T-helper 1 cell treated with Interleukin-12 subunit alpha and Interleukin-12 subunit beta and Interleukin-4 antibody, amounts not matched to agents 30 μg/mL and 1 μg/mL, for 36 hours (primary cell): ENCODE data around the gene GINS1.

ENCODE experiments used
- H3K27ac Mint-ChIP-seq: one replicate; pipeline ENCODE4 v1.8.0; 2021; ENCODE audit warnings: mild to moderate bottlenecking, mixed read lengths
- H3K27me3 Mint-ChIP-seq: one replicate; pipeline ENCODE4 v1.8.0; 2021; ENCODE audit warnings: low read depth, mixed read lengths
- H3K36me3 Mint-ChIP-seq: one replicate; pipeline ENCODE4 v1.8.0; 2021; ENCODE audit warnings: low read depth, mixed read lengths
- H3K4me1 Mint-ChIP-seq: one replicate; pipeline ENCODE4 v1.8.0; 2021; ENCODE audit warnings: low read depth, mixed read lengths
- H3K4me3 Mint-ChIP-seq: one replicate; pipeline ENCODE4 v1.8.0; 2021; ENCODE audit warnings: mild to moderate bottlenecking, moderate library complexity, mixed read lengths
- H3K9me3 Mint-ChIP-seq: one replicate; pipeline ENCODE4 v1.8.0; 2021; ENCODE audit warnings: mixed read lengths

The GINS1 gene

GRCh38 chr20:25483431-25484132 is 76.1 kb downstream of the GINS1 start:
- Mint-ChIP-seq H3K36me3 (no peaks in the 10 kb centered on the region), H3K9me3 (no peaks in the 10 kb centered on the region), H3K27ac (no peak overlapping the region), H3K4me3 (no peak overlapping the region), H3K4me1 (peaks cover 19% of the 10 kb centered on the region), H3K27me3 (peaks cover 4% of the 10 kb centered on the region)

GRCh38 chr20:25484224-25484846 is 76.9 kb downstream of the GINS1 start:
- Mint-ChIP-seq H3K4me3 (no peak overlapping the region), H3K36me3 (no peaks in the 10 kb centered on the region), H3K4me1 (peaks cover 19% of the 10 kb centered on the region), H3K27ac (no peak overlapping the region), H3K9me3 (no peaks in the 10 kb centered on the region), H3K27me3 (peaks cover 4% of the 10 kb centered on the region)

GRCh38 chr20:25484911-25485511 is 77.5 kb downstream of the GINS1 start:
- peaks cover 19% of the 10 kb centered on the region for H3K4me1 Mint-ChIP-seq
- H3K27ac Mint-ChIP-seq, result no peak overlapping the region
- H3K4me3 Mint-ChIP-seq, result no peak overlapping the region
- peaks cover 4% of the 10 kb centered on the region for H3K27me3 Mint-ChIP-seq
- no peaks in the 10 kb centered on the region for H3K36me3 Mint-ChIP-seq
- H3K9me3 Mint-ChIP-seq, result no peaks in the 10 kb centered on the region

GRCh38 chr20:25485872-25486271 is 78.4 kb downstream of the GINS1 start:
- Mint-ChIP-seq H3K27ac (no peak overlapping the region), H3K36me3 (no peaks in the 10 kb centered on the region), H3K27me3 (peaks cover 4% of the 10 kb centered on the region), H3K4me1 (peaks cover 19% of the 10 kb centered on the region), H3K4me3 (no peak overlapping the region), H3K9me3 (no peaks in the 10 kb centered on the region)

GRCh38 chr20:25486377-25486776 is 78.9 kb downstream of the GINS1 start:
- Mint-ChIP-seq H3K36me3 (no peaks in the 10 kb centered on the region), H3K27me3 (peaks cover 4% of the 10 kb centered on the region), H3K4me3 (no peak overlapping the region), H3K27ac (no peak overlapping the region), H3K4me1 (peaks cover 19% of the 10 kb centered on the region), H3K9me3 (no peaks in the 10 kb centered on the region)

GRCh38 chr20:25487306-25487705 is 79.8 kb downstream of the GINS1 start:
- peaks cover 19% of the 10 kb centered on the region for H3K4me1 Mint-ChIP-seq
- peaks cover 4% of the 10 kb centered on the region for H3K27me3 Mint-ChIP-seq
- H3K36me3 Mint-ChIP-seq, result no peaks in the 10 kb centered on the region
- no peak overlapping the region for H3K27ac Mint-ChIP-seq
- no peaks in the 10 kb centered on the region for H3K9me3 Mint-ChIP-seq
- no peak overlapping the region for H3K4me3 Mint-ChIP-seq

- Mint-ChIP-seq H3K27me3 (peaks cover 4% of the 10 kb centered on the region), H3K4me1 (peaks cover 19% of the 10 kb centered on the region), H3K9me3 (no peaks in the 10 kb centered on the region), H3K27ac (no peak overlapping the region), H3K36me3 (no peaks in the 10 kb centered on the region), H3K4me3 (no peak overlapping the region)
These were observed 80.5 kb downstream of the GINS1 start for GRCh38 chr20:25487975-25488374.

- peaks cover 4% of the 10 kb centered on the region for H3K27me3 Mint-ChIP-seq
- H3K4me3 Mint-ChIP-seq, result no peak overlapping the region
- no peak overlapping the region for H3K27ac Mint-ChIP-seq
- peaks cover 18% of the 10 kb centered on the region for H3K4me1 Mint-ChIP-seq
- H3K9me3 Mint-ChIP-seq, result no peaks in the 10 kb centered on the region
- H3K36me3 Mint-ChIP-seq, result no peaks in the 10 kb centered on the region
These were observed 81.9 kb downstream of the GINS1 start for GRCh38 chr20:25489221-25489871.

- no peaks in the 10 kb centered on the region for H3K9me3 Mint-ChIP-seq
These were observed 83.4 kb downstream of the GINS1 start for GRCh38 chr20:25490656-25491445.

GRCh38 chr20:25491446-25492038 is 84.1 kb downstream of the GINS1 start:
- Mint-ChIP-seq H3K4me3 (no peak overlapping the region), H3K36me3 (no peaks in the 10 kb centered on the region), H3K9me3 (no peaks in the 10 kb centered on the region), H3K27ac (no peak overlapping the region), H3K4me1 (peaks cover under 1% of the 10 kb centered on the region), H3K27me3 (no peaks in the 10 kb centered on the region)

More at GRCh38 chr20:25490656-25491445, 83.4 kb downstream of the GINS1 start:
- Mint-ChIP-seq H3K27me3 (no peaks in the 10 kb centered on the region), H3K27ac (no peak overlapping the region), H3K36me3 (no peaks in the 10 kb centered on the region), H3K4me1 (peaks cover 5% of the 10 kb centered on the region), H3K4me3 (no peak overlapping the region)

- Mint-ChIP-seq H3K9me3 (no peaks in the 10 kb centered on the region), H3K4me1 (no peaks in the 10 kb centered on the region), H3K27ac (no peak overlapping the region), H3K36me3 (no peaks in the 10 kb centered on the region), H3K4me3 (no peak overlapping the region), H3K27me3 (no peaks in the 10 kb centered on the region)
These were observed 85.7 kb downstream of the GINS1 start for GRCh38 chr20:25493137-25493536.

GRCh38 chr20:25493748-25494505 is 86.5 kb downstream of the GINS1 start:
- no peaks in the 10 kb centered on the region for H3K27me3 Mint-ChIP-seq
- H3K9me3 Mint-ChIP-seq, result no peaks in the 10 kb centered on the region
- H3K36me3 Mint-ChIP-seq, result no peaks in the 10 kb centered on the region
- no peak overlapping the region for H3K27ac Mint-ChIP-seq
- H3K4me1 Mint-ChIP-seq, result no peaks in the 10 kb centered on the region
- no peak overlapping the region for H3K4me3 Mint-ChIP-seq

- no peaks in the 10 kb centered on the region for H3K27me3 Mint-ChIP-seq
- H3K9me3 Mint-ChIP-seq, result no peaks in the 10 kb centered on the region
- no peak overlapping the region for H3K27ac Mint-ChIP-seq
- H3K4me1 Mint-ChIP-seq, result no peaks in the 10 kb centered on the region
- H3K36me3 Mint-ChIP-seq, result no peaks in the 10 kb centered on the region
- no peak overlapping the region for H3K4me3 Mint-ChIP-seq
These were observed 87.2 kb downstream of the GINS1 start for GRCh38 chr20:25494506-25495188.
